BJ (cell line): ENCODE results near the gene CDKAL1. TPM values are rescaled to one million over a fixed set of nuclear protein-coding genes. Genes with fewer than 3 reads are reported as not detected.
"Not testable (repeated sequence)": the region's sequence is repeated elsewhere in the genome, so short reads cannot be mapped to it uniquely, and the experiment has no call there.

Source experiments
- CTCF ChIA-PET: fragments of 350-600 bp; formaldehyde crosslinking; extraction: SDS; loops from one replicate; lab custom pipeline; 2021; ENCODE audit warnings: antibody characterized with exemption, inconsistent platforms; lab: Yijun Ruan, JAX
- POLR2A ChIA-PET: fragments of 300-600 bp; sonication (Branson Sonifier 250); formaldehyde crosslinking; extraction: SDS; loops from one replicate; lab custom pipeline; 2021; ENCODE audit warnings: antibody characterized with exemption; lab: Charles Lee
- DNase-seq: peaks from one replicate; pipeline ENCODE4 v3.0.0-alpha.2; 2011; ENCODE audit warnings: low read depth
- H3K27me3 ChIP-seq: 2 replicates; pipeline ENCODE4 v1.6.0; 2011; ENCODE audit warnings: low read length; ENCODE audit not compliant: control insufficient read depth, insufficient read depth
- H3K36me3 ChIP-seq: 2 replicates; pipeline ENCODE4 v1.5.1; 2011; ENCODE audit warnings: low read length; ENCODE audit not compliant: control insufficient read depth, insufficient read depth
- H3K4me3 ChIP-seq: 2 replicates; pipeline ENCODE4 v1.5.1; 2011; ENCODE audit warnings: low read depth, mild to moderate bottlenecking, control low read depth, low read length
- polyA plus RNA-seq: library from polyadenylated mRNA; depleted of rRNA; stranded (reverse); fragments of >200 nt; gene quantifications from 2 replicates; pipeline ENCODE4 v1.2.3, GENCODE V29; 2011
- TF ChIP-seq, protein P1 (sequence below): IDR thresholded peaks from 2 replicates; pipeline ENCODE4 v1.5.1; 2011; ENCODE audit warnings: low read depth, mild to moderate bottlenecking, control low read depth, inconsistent platforms, low read length, moderate library complexity; ENCODE audit not compliant: insufficient read depth

CDKAL1 gene
- polyA plus RNA-seq, 1 experiment, result 3.8 TPM

DNA sequence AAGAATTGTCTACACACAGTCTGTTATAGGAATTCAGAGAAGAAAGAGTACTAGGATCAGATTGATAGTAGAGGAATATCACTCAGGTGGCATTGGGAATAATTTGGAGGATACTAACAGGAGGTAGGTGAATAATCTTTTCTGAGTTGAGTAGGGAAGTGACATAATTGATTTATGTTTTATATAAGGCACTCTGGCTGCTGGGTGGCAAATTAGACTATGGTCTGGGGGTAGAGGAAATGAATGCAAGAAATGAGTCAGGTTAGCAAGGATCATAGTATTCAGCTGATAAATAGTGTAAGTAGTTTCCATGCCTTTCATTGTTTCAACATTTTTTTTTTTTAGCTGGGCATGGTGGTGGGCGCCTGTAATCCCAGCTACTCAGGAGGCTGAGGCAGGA lies 113.3 kb downstream of the CDKAL1 start:
- POLR2A ChIA-PET, result interaction anchor here (0.5 kb wide), 1 partner anchor 11 kb away, joined by 11 read pairs; no protein-coding TSS in a partner anchor
- no peaks in the 10 kb centered on the region for H3K27me3 ChIP-seq
- H3K4me3 ChIP-seq, result no peak overlapping the region
- no peak for DNase-seq
- no peaks in the 10 kb centered on the region for H3K36me3 ChIP-seq
- CTCF ChIA-PET, result interaction anchor here (1.0 kb wide), 1 partner anchor 33 kb away, joined by 3 read pairs; no protein-coding TSS in a partner anchor
- TF ChIP-seq, protein P1, sequence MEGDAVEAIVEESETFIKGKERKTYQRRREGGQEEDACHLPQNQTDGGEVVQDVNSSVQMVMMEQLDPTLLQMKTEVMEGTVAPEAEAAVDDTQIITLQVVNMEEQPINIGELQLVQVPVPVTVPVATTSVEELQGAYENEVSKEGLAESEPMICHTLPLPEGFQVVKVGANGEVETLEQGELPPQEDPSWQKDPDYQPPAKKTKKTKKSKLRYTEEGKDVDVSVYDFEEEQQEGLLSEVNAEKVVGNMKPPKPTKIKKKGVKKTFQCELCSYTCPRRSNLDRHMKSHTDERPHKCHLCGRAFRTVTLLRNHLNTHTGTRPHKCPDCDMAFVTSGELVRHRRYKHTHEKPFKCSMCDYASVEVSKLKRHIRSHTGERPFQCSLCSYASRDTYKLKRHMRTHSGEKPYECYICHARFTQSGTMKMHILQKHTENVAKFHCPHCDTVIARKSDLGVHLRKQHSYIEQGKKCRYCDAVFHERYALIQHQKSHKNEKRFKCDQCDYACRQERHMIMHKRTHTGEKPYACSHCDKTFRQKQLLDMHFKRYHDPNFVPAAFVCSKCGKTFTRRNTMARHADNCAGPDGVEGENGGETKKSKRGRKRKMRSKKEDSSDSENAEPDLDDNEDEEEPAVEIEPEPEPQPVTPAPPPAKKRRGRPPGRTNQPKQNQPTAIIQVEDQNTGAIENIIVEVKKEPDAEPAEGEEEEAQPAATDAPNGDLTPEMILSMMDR, result no peak

DNA sequence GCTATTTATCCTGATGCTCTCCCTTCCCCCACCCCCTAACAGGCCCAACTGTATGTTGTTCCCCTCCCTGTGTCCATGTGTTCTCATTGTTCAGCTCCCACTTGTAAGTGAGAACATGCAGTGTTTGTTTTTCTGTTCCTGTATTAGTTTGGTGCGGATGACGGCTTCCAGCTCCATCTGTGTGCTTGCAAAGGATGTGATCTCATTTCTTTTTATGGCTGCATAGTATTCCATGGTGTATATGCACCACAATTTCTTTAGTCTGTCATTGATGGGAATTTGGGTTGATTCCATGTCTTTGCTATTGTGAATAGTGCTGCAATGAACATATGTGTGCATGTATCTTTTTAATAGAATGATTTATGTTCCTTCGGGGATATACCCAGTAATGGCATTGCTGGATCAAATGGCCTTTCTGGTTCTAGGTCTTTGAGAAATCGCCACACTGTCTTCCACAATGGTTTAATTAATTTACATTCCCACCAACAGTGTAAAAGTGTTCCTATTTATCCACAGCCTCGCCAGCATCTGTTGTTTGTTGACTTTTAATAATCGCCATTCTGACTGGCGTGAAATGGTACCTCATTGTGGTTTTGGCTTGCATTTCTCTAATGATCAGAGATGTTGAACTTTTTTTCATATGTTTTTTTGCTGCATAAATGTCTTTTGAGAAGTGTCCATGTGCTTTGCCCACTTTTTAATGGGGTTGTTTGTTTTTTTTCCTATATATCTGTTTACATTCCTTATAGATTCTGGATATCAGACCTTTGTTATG lies 115.6 kb downstream of the CDKAL1 start:
- H3K4me3 ChIP-seq, CTCF ChIA-PET, POLR2A ChIA-PET, H3K27me3 ChIP-seq, DNase-seq, H3K36me3 ChIP-seq: not testable (repeated sequence)

DNA sequence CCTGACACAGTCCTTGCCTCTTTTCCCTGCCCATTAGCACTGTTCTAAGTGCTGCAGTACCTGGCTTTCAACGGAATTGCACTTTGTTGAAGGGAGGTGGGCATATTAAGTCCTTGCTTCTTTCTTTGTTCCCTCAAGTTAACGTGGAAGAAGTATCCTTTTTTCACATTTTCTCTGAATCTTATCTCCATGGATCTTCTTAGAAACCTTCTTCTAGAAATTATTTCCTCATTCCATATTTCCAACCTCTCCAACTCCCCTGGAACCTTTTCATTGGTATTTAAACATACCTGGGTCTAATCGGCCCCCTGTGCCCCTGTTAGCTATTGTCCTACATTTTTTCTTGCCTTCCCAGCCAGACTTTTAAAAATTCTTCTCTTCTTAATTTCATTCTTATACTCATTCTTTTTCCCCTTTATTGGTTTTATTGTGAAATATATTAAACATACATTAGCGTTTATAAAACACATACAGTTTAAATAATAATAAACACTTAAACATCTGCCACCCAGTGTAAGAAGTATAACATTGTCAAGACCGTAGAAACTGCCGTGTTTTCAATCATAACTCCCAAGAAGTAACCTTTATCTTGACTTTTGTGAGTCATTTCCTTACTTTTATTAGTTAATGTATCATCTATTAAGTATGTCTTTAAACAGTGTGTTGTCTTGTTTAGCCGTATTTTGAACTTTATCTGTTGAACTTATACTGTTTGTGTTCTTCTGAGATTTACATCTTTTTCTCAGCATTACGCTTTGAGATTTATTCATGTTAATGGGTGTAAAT lies 118.2 kb downstream of the CDKAL1 start:
- DNase-seq, result peak; percentile 9
- CTCF ChIA-PET, result no interaction called here
- Histone ChIP-seq H3K4me3 (no peak overlapping the region), H3K27me3 (no peaks in the 10 kb centered on the region), H3K36me3 (no peaks in the 10 kb centered on the region)
- TF ChIP-seq, protein P1, result no peak
- POLR2A ChIA-PET, result no interaction called here

DNA sequence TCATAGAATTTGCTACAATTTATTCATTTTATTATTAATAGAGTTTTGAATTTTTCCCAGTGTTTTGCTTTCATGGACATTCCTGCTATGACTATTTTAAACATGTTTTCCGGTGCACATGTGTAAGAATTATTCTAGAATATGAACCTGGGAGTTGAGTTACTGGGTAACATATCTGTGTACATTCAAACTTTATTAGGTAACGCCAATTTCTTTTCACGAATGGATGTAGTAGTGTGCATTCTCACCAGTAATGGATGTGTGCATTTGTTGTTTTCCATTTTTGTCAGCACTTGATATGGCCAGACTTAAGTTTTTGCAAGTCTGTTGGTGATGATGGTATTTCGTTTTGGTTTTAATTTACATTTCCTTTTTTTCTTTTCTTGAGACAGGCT lies 118.8 kb downstream of the CDKAL1 start:
- Histone ChIP-seq H3K4me3 (no peak overlapping the region), H3K36me3 (no peaks in the 10 kb centered on the region), H3K27me3 (no peaks in the 10 kb centered on the region)
- POLR2A ChIA-PET, result no interaction called here
- CTCF ChIA-PET, result no interaction called here
- TF ChIP-seq, protein P1, result no peak
- DNase-seq, result no peak

DNA sequence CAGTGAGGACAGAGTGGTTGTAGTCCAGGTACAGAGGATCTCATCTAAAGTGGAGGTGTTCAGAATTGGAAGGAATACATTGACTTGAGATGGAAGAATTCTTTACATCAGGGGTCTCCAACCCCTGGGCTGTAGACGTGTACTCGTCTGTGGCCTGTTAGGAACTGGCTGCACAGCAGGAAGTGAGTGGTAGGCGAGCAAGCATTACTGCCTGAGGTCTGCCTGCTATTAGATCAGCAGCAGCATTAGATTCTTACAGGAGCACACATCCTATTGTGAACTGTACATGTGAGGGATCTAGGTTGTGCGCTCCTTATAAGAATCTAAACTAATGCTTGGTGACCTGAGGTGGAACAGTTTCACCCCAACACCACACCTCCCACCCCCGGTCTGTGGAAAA lies 121.1 kb downstream of the CDKAL1 start:
- Histone ChIP-seq H3K36me3 (no peaks in the 10 kb centered on the region), H3K27me3 (no peaks in the 10 kb centered on the region), H3K4me3 (no peak overlapping the region)
- no peak for DNase-seq
- TF ChIP-seq, protein P1, result no peak
- ChIA-PET POLR2A (no interaction called here), CTCF (no interaction called here)
